GM23338 (cell line): ENCODE results near the gene CACNA1B.
"Not testable (repeated sequence)": the region's sequence is repeated elsewhere in the genome, so short reads cannot be mapped to it uniquely, and the experiment has no call there.

ENCODE experiments used
- CREB1 ChIP-seq: fragments of 250-450 bp; sonication (Bioruptor Pico); IDR thresholded peaks from 2 replicates; pipeline ENCODE4 v1.5.0; 2020; ENCODE audit warnings: low read depth, mild to moderate bottlenecking, moderate library complexity
- EZH2 ChIP-seq: fragments of 200-600 bp; sonication (generic); IDR thresholded peaks from one replicate; pipeline ENCODE4 v1.8.0; 2017; ENCODE audit warnings: antibody characterized with exemption, mild to moderate bottlenecking, low read depth; ENCODE audit not compliant: unreplicated experiment
- EZH2phosphoT487 ChIP-seq: fragments of 200-600 bp; sonication (generic); IDR thresholded peaks from one replicate; pipeline ENCODE4 v1.8.1; 2018; ENCODE audit warnings: antibody characterized with exemption; ENCODE audit not compliant: unreplicated experiment
- POLR2AphosphoS5 ChIP-seq: IDR thresholded peaks from 2 replicates; pipeline ENCODE4 v1.6.1; 2016; ENCODE audit warnings: antibody characterized with exemption, low read depth
- STAT1 ChIP-seq: IDR thresholded peaks from one replicate; pipeline ENCODE4 v1.6.1; 2016; ENCODE audit warnings: antibody characterized with exemption; ENCODE audit not compliant: unreplicated experiment
- ZNF114 ChIP-seq: fragments of 250-450 bp; sonication (Bioruptor Pico); IDR thresholded peaks from 2 replicates; pipeline ENCODE4 v1.5.0; 2020; ENCODE audit warnings: mild to moderate bottlenecking, moderate library complexity
- ZNF331 ChIP-seq: fragments of 250-450 bp; sonication (Bioruptor Pico); IDR thresholded peaks from 2 replicates; pipeline ENCODE4 v1.5.0; 2020; ENCODE audit warnings: low read depth, mild to moderate bottlenecking, moderate library complexity
- TF ChIP-seq, protein P1 (sequence below), 2 experiments: fragments of 200-600 bp in 1 of 2; sonication (generic) in 1 of 2; conservative IDR thresholded peaks; 2 replicates each; pipeline versions ENCODE4 v1.5.1 to v1.6.1; 2016 to 2017; ENCODE audit warnings: antibody characterized with exemption in 2 of 2, low read depth in 2 of 2, mild to moderate bottlenecking in 2 of 2, moderate library complexity in 1 of 2
- TF ChIP-seq, protein P2 (sequence below): IDR thresholded peaks from one replicate; pipeline ENCODE4 v1.6.1; 2018; ENCODE audit warnings: antibody characterized with exemption; ENCODE audit not compliant: unreplicated experiment

DNA sequence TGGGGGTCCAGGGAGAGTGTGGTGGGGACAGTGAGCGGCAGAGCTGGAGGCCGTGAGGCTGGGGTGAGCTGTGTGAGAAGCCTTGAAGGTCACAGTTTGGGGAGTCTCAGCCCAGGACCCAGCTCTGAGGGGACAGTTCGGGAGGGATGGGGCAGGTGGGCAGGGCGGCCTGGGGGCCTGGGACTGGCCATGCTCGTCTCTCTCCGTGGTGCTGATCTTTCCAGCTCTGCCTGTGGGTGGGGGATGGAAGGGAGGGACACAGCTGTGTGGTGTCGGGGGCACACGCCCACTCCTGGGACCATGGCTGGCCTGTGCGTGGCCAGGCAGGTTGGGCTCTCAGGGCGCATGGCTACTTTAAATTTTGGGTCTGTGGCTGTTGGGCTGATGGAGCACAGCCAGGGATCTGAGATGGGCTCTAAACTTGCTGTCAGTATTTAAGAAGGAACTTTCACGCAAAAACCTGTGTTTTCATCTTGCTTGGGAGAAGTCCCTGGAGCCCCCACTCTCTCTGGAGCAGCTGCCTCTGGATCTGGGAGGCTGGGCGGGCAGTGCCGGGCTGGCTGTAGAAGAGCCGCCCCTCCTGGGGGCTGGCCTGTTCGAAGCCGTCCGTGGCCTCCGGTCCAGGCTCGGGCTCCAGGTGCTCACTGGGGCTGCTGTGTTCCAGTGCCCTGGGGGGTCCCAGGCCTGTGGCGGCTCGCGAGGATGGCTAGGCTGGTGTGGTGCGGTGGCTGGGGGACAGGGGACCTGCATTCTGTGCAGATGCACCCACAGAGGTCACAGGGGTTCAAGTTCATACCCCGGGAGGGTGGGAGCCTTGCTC is 13.4 kb downstream of the CACNA1B start:
- not testable (repeated sequence) for TF ChIP-seq EZH2phosphoT487; POLR2AphosphoS5; EZH2; CREB1 (CRISPR knock-in tag); ZNF331 (CRISPR knock-in tag); ZNF114; STAT1
- TF ChIP-seq, protein P1, sequence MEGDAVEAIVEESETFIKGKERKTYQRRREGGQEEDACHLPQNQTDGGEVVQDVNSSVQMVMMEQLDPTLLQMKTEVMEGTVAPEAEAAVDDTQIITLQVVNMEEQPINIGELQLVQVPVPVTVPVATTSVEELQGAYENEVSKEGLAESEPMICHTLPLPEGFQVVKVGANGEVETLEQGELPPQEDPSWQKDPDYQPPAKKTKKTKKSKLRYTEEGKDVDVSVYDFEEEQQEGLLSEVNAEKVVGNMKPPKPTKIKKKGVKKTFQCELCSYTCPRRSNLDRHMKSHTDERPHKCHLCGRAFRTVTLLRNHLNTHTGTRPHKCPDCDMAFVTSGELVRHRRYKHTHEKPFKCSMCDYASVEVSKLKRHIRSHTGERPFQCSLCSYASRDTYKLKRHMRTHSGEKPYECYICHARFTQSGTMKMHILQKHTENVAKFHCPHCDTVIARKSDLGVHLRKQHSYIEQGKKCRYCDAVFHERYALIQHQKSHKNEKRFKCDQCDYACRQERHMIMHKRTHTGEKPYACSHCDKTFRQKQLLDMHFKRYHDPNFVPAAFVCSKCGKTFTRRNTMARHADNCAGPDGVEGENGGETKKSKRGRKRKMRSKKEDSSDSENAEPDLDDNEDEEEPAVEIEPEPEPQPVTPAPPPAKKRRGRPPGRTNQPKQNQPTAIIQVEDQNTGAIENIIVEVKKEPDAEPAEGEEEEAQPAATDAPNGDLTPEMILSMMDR (conservative IDR thresholded peaks at IDR 0.05; ENCODE audit: low read depth in 2 of 2): not testable (repeated sequence)
- TF ChIP-seq, protein P2, sequence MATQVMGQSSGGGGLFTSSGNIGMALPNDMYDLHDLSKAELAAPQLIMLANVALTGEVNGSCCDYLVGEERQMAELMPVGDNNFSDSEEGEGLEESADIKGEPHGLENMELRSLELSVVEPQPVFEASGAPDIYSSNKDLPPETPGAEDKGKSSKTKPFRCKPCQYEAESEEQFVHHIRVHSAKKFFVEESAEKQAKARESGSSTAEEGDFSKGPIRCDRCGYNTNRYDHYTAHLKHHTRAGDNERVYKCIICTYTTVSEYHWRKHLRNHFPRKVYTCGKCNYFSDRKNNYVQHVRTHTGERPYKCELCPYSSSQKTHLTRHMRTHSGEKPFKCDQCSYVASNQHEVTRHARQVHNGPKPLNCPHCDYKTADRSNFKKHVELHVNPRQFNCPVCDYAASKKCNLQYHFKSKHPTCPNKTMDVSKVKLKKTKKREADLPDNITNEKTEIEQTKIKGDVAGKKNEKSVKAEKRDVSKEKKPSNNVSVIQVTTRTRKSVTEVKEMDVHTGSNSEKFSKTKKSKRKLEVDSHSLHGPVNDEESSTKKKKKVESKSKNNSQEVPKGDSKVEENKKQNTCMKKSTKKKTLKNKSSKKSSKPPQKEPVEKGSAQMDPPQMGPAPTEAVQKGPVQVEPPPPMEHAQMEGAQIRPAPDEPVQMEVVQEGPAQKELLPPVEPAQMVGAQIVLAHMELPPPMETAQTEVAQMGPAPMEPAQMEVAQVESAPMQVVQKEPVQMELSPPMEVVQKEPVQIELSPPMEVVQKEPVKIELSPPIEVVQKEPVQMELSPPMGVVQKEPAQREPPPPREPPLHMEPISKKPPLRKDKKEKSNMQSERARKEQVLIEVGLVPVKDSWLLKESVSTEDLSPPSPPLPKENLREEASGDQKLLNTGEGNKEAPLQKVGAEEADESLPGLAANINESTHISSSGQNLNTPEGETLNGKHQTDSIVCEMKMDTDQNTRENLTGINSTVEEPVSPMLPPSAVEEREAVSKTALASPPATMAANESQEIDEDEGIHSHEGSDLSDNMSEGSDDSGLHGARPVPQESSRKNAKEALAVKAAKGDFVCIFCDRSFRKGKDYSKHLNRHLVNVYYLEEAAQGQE: peak; percentile 65
